DMS 273 treated with DMSO at 0.1 percent for 48 hours (cell line): ENCODE measurements around the gene TXNDC11.

ENCODE experiments used
- DNase-seq: peaks from one replicate; lab custom pipeline; 2025; lab: John Stamatoyannopoulos, UW

TXNDC11 gene

DNA sequence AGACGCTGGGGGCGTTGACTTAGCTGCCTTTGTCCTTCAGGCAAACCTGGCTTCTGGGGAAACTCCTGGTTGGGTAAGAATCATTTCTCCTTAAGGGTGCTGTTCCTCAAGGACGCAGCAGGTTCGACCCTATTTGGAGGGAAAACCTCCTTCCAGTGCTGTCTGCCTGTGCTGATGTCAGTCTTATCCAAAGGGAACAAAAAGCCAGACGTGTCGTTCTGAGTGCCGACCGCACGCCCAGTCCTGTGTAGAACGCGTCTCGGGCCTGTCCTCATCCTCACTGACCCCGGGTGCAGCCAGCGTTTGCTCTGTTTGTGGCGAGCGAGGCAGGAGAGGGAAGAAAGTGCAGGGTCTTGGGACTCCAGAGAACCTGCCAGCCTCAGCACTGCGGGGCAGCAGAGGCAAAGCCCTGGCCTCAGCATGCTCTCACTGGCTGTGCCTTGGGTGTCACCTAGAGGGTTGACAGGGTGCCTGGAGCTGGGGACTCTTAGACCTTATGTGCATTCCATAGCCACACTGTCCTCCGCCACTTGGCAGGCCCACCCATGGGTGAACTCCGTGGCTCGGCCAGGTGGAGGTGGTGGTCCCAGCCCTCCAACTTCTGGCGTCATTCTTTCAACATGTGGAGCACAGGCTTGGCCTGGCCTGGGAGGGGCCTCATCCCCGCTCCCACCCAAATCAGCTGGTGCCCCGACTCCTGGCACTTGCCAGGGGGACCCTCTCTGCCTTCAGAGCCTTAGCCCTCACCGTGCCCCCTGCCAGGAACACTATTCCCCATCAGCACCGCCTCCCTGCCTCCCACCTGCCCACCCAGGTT, 68.4 kb downstream of the TXNDC11 start:
- DNase-seq = no peak

DNA sequence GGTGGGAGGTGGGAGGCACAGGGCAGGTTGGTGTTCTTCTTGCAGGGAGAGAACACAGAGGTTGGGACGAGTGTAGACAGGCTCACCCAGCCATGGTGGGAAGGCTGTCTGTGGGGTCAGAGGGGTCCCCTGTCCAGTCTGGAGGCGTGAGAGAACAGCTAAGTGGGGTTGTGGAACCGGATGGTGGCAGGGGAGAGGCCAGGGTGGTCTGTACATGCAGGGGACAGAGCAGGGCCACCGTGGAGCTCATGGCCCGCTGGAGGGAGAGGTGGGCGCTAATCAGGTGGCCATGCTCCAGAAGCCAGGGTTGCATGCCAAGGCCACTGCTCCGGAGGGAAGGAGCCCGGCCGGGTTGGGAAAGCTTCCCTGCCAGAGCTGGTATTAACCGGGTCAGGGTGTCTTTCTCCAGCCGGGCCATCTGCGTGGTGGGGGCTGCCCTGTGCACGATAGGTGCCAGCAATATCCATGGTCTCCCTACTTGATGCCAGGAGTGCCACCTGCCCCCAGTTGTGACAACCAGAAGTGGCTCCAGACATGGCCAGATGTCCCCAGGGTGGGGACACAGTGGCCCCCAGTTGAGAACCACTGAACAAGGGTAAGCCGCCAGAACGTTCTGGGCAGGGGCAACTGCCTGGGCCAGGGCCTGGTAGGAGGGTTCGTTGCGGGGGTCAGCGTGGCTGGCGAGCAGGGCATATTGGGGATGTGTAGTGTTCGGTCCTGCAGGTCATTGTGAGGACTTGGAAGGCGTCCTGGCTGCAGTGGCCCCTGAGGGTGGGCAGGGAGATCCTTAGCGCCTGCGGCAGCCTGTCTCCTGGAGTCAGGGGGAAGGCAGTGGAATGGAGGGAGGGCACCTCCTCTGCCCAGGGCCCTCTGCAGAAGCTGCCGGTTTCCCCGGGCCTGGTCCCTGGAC, 69.3 kb downstream of the TXNDC11 start:
- DNase-seq = no peak

GRCh38 chr16:11672206-11673090, 70.2 kb downstream of the TXNDC11 start:
- no peak for DNase-seq

- no peak for DNase-seq
Observed at GRCh38 chr16:11671676-11672075, 71.0 kb downstream of the TXNDC11 start.

DNA sequence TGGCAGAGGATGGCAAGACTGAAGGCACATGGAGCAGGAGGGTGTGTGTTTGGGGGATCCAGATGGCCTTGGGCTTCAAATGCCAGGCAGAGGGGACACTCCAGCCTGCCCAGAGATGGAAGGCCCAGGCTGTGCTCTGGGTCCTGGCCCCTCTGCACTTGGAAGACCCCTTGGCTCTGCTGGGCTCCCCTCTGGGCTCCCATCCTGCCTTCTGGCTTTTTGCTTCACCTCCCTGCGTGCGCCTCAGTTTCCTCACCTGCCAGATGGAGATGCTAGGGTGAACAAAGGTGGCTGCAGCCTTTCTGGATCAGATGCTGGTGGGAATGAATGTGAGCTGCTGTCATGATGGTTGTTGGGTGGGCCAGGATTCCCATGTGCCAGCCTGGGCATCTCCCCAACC, 71.4 kb downstream of the TXNDC11 start:
- no peak for DNase-seq

GRCh38 chr16:11670171-11671131, 72.2 kb downstream of the TXNDC11 start:
- no peak for DNase-seq

GRCh38 chr16:11669380-11670146, 73.1 kb downstream of the TXNDC11 start:
- no peak for DNase-seq

GRCh38 chr16:11668623-11669379, 73.9 kb downstream of the TXNDC11 start:
- DNase-seq = no peak

- peak; percentile 32 for DNase-seq
Observed at GRCh38 chr16:11667824-11668622, 74.6 kb downstream of the TXNDC11 start, which contains the start of gene SNN. TSS of gene SNN (plus strand) at chr16:11668455. CDS start at chr16:11676060, 7,605 bp downstream.

GRCh38 chr16:11667221-11667823, 75.3 kb downstream of the TXNDC11 start:
- DNase-seq = no peak

- peak; percentile 25 for DNase-seq
Observed at GRCh38 chr16:11666103-11667055, 76.3 kb downstream of the TXNDC11 start.

DNA sequence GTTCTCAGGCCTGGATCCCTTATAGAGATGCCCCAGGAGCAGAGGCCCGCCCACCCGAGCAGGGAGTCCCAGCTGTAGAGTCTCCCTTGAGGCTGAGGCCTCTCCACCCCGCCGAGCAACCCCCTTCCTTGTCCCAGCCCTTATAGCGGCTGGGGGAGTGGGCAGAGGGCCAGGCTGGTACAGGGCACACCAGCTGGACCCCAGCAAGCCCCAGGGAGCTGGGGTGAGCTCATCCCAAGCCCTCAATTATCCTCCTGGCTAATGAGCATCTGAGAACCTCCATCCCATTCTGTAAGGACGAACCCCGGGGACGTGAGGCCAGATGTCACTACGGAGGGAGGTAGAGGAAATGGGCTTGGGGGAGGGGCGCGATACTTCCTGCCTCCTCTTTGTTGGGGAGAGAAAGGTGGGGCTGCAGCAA, 77.6 kb downstream of the TXNDC11 start:
- peak; percentile 77 for DNase-seq

DNA sequence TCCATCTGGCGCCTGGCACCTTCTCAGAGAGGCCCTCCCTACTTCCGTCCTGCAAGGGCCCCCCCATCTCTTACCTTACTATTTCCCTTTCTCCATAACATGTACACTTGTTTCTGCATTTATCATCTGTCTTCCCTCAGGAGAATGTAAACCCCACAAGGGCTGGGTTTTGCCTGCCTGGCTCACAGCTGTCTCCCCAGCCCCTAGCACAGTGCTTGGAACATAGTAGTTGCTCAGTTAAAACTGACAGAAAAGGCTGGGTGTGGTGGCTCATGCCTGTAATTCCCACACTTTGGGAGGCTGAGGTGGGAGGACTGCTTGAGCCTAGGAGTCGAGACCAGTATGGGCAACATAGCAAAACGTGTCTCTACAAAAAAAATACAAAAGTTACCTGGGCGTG, 80.1 kb downstream of the TXNDC11 start:
- no peak for DNase-seq

DNA sequence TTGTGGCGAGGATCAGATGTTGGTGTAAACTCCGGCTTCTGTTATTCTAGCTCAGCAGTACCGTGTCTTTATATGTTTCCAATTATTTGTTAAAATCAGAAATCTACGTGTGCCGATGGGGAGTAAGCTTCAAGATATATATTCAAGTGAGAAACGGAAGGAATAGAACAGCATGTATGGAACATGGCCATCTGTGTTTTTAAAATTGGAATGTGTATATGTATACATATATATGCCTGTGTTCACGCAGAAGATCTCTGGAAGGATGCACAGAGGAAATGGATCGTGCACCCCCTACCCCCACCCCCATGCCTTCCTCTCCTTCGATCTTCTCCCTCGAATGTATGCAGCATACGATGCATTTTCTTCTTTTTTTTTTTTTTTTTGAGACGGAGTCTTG, 82.1 kb downstream of the TXNDC11 start:
- DNase-seq = no peak

GRCh38 chr16:11658896-11659708, 83.6 kb downstream of the TXNDC11 start:
- DNase-seq = peak; percentile 42

DNA sequence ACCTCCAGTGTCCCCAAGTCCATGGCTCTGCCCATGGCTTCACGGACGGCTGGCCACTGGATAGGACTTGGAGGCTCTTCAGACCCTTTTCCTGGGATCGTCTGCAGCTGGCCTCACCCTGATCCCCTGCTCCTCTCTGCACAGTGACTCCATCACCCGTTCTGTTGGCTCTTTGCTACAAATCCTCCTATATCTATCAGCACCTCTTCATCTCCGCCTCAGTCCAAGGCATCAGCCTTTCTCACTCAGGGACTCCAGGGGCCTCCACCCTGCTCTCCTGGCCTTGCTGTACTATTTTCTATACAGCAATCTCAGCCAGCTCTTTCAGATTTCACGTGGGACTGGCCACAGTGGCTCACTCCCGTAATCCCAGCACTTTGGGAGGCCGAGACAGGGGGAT, 85.1 kb downstream of the TXNDC11 start:
- DNase-seq = no peak
